Adrenal gland (tissue), 5 donors: ENCODE data around the gene SIGLEC9.

ENCODE experiments used
- POLR2A ChIP-seq, 2 donors: fragments of 450-650 bp; IDR thresholded peaks; one replicate each; pipeline ENCODE4 v1.6.1; 2017; ENCODE audit warnings: antibody characterized with exemption in 2 of 2, mild to moderate bottlenecking in 2 of 2, moderate library complexity in 1 of 2
- TF ChIP-seq, protein P1 (sequence below), 6 experiments: fragments of 450-650 bp in 4 of 6; fragments of 200-600 bp in 2 of 6; sonication (generic) in 1 of 6; IDR thresholded peaks; 1 replicate in 5 of 6; 2 replicates in 1 of 6; pipeline versions ENCODE4 v1.5.1 to v1.8.0; 2016 to 2021; ENCODE audit warnings: antibody characterized with exemption in 6 of 6, mild to moderate bottlenecking in 2 of 6, moderate library complexity in 1 of 6
- donor health status: DM: no; HTN: no; CAD: no.

DNA sequence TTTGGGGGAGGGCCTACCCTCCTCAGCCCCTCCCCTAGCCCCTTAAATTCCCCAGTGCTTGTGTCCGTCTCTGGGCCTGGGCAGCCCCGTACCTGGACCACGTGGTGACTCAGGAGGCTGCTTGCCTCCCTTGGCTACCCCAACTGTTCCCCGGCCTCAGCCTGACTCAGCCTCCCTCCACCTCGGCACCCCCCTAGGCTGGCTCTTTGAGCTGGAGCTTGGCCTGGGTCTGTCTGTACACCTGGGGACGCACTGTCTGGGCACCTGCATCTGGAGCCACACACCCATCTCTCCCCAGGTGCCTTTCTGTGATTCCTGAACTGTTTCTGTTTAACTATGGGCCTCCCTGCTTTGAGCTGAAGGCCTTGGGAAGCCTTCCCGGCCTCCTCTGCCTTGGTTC, 40.2 kb upstream of the SIGLEC9 start:
- TF ChIP-seq POLR2A (IDR thresholded peaks at IDR 0.05): no peak
- TF ChIP-seq, protein P1, sequence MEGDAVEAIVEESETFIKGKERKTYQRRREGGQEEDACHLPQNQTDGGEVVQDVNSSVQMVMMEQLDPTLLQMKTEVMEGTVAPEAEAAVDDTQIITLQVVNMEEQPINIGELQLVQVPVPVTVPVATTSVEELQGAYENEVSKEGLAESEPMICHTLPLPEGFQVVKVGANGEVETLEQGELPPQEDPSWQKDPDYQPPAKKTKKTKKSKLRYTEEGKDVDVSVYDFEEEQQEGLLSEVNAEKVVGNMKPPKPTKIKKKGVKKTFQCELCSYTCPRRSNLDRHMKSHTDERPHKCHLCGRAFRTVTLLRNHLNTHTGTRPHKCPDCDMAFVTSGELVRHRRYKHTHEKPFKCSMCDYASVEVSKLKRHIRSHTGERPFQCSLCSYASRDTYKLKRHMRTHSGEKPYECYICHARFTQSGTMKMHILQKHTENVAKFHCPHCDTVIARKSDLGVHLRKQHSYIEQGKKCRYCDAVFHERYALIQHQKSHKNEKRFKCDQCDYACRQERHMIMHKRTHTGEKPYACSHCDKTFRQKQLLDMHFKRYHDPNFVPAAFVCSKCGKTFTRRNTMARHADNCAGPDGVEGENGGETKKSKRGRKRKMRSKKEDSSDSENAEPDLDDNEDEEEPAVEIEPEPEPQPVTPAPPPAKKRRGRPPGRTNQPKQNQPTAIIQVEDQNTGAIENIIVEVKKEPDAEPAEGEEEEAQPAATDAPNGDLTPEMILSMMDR (IDR thresholded peaks at IDR 0.05): no peak
